Stimulated activated CD4-positive, alpha-beta T cell treated with anti-CD3 and anti-CD28 coated beads, Interleukin-4, amount 100 ng/mL, for 48 hours (primary cell): Measurements from ENCODE around the gene SIPA1.
"Not testable (repeated sequence)": the region's sequence is repeated elsewhere in the genome, so short reads cannot be mapped to it uniquely, and the experiment has no call there.

Experiments used
- DNase-seq, 2 donors: peaks; one replicate each; pipeline ENCODE4 v3.0.0-alpha.2; 2020; ENCODE audit warnings: low read depth in 2 of 2

The SIPA1 gene

GRCh38 chr11:65623852-65624616 lies 13.9 kb upstream of the SIPA1 start:
- DNase-seq = no peak

GRCh38 chr11:65624931-65625627 lies 12.8 kb upstream of the SIPA1 start:
- DNase-seq = no peak

- DNase-seq = no peak
Measured at GRCh38 chr11:65625628-65626342, 12.1 kb upstream of the SIPA1 start.

- no peak for DNase-seq
Measured at GRCh38 chr11:65627202-65627601, 10.7 kb upstream of the SIPA1 start.

GRCh38 chr11:65629579-65629978 lies 8.3 kb upstream of the SIPA1 start:
- DNase-seq = no peak

- DNase-seq = no peak
Measured at GRCh38 chr11:65630215-65630614, 7.7 kb upstream of the SIPA1 start.

- DNase-seq = no peak
Measured at GRCh38 chr11:65633390-65634108, 4.4 kb upstream of the SIPA1 start.

GRCh38 chr11:65634109-65634436 lies 3.8 kb upstream of the SIPA1 start:
- DNase-seq = no peak

GRCh38 chr11:65634440-65634839 lies 3.5 kb upstream of the SIPA1 start:
- no peak for DNase-seq

GRCh38 chr11:65634905-65635731 lies 2.8 kb upstream of the SIPA1 start:
- DNase-seq = no peak

- DNase-seq = no peak
Measured at GRCh38 chr11:65636108-65637031, 1.5 kb upstream of the SIPA1 start.

- DNase-seq = no peak
Measured at GRCh38 chr11:65637032-65637557, 806 bp upstream of the SIPA1 start.

- not testable (repeated sequence) for DNase-seq
Measured at GRCh38 chr11:65639228-65639597, 1.3 kb downstream of the SIPA1 start.

GRCh38 chr11:65639623-65640482 lies 2.0 kb downstream of the SIPA1 start:
- no peak for DNase-seq

GRCh38 chr11:65640483-65641296 lies 2.8 kb downstream of the SIPA1 start:
- DNase-seq = no peak

GRCh38 chr11:65641297-65642013 lies 3.6 kb downstream of the SIPA1 start:
- DNase-seq = no peak

- no peak for DNase-seq
Measured at GRCh38 chr11:65642014-65642671, 4.2 kb downstream of the SIPA1 start.
